Measurements from ENCODE around the gene KISS1.

KISS1 gene

DNA sequence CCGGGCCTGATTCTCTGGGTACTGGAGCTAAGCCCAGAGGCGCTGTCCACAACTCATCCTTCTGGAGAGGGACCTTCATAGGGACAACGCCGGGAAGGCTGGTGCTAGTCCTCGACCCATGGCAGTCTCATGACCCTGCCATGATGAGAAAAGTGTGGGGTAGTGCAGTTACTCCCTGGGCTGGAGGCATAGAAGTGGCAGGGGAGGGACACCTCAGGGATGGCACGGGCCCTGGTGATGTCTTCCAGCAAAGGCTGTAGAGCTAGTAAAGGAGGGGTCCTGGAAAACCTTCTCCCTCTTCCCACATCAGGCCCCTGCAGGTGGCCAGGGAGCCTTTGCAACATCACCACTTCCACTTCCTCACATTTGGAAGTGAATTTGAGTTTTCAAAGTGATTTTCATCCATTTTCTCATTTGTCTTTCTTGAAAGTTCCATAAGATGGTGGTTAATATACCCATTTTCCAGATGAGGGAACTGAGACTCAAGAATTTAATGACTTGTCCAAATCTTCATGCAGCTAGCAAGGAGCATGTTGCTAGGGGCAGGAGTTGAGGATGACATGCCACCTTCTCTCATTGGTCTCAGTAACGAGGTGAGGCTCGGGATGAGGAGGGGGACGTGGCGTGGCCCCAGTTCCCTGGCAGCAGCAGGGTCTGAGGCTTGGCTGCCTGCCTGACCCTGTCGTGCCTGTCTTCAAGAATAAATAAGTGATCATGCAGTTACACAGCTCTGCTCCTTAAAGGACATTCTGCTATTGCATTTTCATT is 20.8 kb upstream of the KISS1 start:
- no peak for DNase-seq

DNA sequence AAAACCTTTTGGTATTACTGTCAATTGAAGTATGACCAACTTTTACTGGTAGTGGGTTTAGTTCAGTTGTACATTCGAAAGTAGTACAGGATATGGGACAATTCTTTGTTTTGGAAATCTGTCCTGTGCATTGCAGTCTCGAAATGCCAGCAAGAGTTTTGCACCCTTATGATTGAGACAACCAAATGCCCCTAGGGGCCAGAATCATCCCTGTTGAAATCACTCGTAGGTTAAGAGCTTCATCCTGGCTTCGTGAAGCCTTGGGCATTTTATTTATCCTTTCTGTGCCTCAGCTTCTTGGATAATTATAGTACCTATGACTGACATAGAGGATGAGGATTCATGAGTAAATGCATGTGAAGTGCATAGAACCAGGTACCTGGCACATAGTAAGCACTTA is 19.9 kb upstream of the KISS1 start:
- DNase-seq, result no peak

DNA sequence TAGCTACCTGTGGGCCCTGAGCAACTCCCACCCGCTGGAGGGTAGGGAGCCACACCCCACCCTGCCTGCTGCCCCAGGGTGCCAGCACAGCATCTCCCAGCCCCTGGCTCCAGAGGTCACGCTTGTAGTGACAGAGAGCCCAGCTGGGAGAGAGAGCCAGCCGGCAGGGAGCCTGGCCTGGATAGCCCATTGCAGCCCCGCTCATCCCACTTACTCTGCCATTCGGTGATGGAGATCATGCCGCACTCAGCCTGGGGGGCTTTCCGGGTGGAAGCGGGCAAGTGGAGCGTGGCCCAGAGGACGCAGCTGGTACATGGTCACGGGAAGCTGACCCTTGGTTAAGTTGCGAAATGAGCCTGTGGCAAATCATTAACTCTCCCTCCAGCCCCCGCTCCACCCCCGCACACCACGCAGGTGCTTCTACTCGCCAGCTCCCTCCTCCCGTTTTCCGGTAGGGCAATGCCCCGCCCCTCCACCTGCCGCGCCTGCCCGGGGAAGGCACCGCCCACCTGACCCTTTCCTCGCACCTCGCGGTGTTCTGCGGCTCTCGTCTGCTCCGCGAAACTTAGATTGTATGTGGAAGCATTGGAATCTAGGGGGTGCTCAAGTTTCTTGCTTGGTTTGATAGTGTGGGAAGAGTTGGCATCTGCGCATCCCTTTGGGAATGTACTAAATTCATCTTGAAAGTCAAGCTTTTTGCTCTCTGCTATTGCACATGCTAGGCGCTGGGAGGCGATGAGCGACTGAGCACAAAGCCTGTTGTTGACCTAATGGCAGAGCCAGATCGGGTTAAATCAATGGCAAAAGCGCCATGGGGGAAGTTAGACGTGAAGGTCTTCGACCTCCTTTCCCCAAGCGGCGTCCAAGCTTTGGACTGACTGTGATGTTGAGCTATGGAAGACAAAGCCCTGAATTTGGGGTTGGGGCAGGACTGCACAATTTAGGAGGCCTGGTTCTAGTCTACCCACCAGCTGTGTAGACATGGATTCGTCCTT is 17.7 kb upstream of the KISS1 start, which contains the start of gene GOLT1A:
TSS of gene GOLT1A (minus strand) at position 321 of the 995 bp plus-strand sequence. CDS start at position 239, 82 bp downstream.
- peak; percentile 79 for DNase-seq

DNA sequence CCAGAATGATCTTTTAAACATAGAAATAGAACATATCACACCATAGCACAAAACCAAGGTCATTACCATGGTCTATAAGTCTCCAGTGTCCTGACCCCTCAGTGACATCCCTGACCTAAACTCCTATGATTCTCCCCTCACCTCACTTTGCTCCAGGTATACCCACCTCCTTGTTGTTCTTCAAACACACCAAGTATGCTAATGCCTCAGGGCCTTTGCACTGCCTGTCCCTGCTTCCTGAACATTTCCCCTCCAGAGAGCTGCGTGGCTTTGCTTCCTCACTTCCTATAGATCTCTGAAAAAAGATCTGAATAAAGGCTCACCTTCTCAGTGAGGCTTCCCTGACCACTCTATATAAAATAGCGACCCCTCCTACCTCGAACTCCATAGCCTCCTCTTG is 16.4 kb upstream of the KISS1 start:
- DNase-seq, result no peak

DNA sequence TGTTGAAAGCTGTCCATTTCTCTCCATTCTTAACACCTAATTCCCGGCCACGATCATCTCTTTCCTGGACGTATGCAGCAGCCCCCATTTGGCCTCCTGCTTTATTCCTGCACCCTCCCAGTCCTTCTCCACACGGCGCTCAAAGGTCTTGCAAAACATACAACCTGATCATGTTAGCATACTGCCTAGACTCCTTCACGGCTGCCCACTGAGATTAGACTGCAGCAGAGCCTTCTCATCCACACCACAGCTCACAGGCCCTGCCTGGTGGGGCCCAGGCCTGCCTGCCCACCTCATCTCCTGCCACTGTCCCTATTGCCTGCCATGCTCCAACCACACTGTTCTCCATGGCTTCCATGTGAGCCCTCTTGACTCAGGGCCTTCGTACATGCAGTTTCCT is 14.8 kb upstream of the KISS1 start:
- no peak for DNase-seq

DNA sequence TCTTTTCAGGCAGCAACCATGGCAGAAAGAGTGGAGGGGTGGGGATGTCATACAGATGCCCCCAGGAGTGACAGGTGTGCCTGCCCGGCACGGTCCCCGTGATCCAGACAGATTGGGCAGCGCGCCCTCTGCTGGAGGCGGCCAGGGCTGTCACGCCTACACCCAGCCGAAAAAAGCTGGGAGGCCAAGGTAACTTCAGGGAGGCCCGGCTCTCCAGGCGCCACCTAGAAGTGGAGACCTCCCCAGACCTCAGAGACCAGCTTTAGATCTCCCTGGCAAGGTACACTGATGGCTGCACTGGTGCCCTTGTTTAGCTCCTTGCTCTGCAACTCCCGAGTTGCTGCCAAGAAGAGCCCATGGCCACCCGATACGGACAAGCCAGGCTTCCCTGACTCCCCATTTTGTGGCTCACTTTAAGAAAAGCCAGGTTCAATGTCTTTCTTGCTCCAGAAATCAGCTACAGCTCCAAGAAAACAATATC is 10.9 kb upstream of the KISS1 start:
- peak; percentile 48 for DNase-seq

DNA sequence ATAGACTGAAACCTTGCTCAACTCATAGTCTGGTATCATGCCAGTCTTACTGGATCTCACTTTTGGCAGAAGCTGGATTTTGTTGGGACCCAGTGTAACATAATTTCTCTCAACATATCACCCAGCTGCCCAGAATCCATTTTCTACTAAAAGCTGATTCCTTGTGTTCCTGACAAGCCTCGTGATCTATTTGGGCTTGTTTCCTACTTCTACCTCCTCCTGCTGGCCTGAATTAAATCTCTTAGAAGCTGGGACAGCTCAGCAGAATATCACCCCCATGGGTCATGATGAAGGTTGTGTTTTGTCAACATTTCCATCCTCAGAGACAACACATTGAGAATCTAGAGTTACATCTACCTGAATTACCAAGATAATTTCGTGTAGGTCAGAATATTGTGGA is 9.8 kb upstream of the KISS1 start:
- no peak for DNase-seq

DNA sequence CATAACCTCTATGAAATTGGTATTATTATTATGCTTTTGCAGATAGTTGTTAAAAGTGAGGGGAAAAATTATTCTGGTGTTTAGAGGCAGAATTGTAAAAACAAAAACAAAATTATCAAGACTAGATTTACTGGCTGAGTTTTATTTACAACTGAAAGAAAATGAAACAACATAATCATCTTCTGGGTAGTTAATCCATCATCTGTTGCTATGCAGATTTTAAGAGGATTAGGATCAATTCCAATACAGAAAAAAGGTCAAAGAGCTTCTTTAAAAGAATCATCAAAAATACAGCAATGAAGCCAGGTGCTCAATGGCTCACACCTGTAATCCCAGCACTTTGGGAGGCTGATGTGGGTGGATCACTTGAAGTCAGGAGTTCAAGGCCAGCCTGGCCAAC is 9.2 kb upstream of the KISS1 start:
- no peak for DNase-seq

DNA sequence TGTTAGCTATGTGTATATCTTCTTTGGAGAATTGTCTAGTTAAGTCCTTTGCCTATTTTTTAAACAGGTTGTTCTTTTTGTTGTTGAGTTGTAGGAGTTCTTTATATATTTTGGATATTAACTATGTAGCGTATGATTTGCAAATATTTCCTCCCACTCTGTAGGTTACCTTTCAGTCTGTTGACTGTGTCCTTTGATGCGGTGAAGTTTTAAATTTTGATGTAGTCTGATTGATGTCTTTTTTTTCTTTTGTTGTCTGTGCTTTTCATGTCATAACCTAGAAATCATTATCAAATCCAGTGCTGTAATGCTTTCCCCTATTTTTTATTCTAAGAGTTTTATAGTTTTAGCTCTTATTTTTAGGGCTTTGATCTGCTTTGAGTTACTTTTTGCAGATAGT is 8.7 kb upstream of the KISS1 start:
- no peak for DNase-seq

DNA sequence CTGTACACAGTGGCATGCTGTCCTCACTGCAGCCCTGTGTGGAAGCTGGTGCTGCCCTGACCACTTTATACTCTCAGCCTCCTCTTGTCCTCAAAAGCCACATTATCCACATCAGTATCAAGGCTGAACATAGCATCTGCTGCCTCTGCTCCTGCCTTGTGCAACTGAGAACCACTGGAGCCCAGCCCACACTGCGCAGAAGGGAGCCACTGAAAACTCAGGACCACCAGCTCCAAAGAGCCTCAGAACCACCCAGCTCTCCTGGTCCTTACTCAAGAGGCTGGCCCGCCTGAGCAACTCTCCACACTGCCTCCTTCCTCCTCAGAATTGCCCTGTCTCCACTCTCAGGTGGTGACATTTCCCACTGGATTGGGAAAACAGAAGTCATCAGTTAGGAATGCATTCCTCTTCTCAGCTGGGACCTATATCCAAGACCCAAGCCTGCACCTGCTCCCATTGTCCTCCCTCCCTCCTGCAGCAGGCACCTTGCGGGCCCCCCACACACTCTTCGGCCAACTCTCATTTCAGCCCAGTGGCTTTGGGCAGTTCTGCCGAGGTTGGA is 7.0 kb upstream of the KISS1 start:
- no peak for DNase-seq

DNA sequence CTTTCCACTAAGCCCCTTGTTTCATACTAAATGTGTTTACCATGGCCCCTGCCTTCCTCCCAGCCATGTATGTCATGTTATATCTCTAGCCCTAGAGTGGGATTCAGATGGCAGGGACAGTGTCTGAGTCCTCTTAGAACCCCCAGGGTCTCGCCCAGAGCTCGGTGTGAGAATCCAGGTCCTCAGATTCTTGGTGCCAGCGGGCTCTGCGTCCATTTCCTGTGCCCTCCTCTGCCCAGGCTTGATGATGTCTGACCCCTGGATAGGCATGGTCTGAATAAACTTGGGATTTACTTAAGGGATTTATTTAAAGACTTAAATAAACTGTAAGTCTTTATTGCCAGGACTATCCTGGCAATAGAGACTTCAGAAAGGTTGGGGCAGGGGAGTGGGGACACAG is 6.2 kb upstream of the KISS1 start:
- DNase-seq, result no peak

DNA sequence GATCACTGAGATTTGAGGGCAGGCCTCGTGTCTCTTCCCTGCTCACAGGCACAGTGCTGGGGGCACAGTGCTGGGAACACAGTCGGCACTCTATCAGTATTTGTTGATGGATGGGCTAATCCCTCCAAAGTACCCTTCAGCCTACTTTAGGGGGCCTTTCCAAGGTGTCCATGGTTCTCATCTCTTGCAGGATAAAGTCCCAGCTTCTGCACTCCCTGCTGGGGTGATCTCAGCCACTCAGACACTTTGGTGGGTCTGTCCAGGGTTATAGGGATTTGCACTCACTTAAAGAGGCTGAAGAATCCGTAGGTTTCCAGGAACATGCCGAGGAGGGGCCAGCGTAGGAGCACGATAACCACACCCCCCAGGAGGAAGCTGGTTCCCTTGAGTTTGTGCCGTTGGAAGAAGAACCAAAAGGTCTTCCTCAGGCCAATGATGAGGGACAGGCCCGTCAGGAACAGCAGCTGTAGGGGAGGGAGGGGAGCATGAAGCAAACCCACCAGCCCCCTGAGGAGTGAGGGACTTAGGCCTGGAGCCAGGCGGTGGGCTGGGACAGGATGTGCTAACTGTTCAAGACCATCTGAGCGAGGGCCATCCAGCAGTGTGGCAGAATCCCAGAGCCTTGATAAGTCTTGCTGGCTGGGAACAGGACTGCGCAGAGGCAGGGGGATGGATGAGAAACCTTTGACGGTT is 5.2 kb upstream of the KISS1 start:
- no peak for DNase-seq

DNA sequence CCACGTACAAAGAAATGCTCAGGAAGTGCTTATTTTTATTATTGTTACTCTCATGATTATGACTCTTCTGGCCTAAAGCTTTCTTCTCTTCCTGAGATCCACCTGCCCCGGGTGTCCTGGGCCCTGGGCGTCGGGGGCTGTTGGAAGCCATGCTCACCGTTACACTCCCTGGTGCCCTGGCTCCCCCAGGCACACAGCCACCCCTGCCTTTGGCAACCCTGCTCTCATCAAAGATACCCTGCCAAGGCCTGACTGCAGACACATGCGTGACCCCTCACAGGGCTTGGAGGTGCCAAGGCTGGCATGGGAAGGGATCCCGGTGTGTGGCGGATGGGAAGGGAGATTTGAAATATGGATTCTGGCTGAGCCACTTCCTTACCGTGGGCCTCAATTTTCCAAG is 3.3 kb upstream of the KISS1 start:
- no peak for DNase-seq

DNA sequence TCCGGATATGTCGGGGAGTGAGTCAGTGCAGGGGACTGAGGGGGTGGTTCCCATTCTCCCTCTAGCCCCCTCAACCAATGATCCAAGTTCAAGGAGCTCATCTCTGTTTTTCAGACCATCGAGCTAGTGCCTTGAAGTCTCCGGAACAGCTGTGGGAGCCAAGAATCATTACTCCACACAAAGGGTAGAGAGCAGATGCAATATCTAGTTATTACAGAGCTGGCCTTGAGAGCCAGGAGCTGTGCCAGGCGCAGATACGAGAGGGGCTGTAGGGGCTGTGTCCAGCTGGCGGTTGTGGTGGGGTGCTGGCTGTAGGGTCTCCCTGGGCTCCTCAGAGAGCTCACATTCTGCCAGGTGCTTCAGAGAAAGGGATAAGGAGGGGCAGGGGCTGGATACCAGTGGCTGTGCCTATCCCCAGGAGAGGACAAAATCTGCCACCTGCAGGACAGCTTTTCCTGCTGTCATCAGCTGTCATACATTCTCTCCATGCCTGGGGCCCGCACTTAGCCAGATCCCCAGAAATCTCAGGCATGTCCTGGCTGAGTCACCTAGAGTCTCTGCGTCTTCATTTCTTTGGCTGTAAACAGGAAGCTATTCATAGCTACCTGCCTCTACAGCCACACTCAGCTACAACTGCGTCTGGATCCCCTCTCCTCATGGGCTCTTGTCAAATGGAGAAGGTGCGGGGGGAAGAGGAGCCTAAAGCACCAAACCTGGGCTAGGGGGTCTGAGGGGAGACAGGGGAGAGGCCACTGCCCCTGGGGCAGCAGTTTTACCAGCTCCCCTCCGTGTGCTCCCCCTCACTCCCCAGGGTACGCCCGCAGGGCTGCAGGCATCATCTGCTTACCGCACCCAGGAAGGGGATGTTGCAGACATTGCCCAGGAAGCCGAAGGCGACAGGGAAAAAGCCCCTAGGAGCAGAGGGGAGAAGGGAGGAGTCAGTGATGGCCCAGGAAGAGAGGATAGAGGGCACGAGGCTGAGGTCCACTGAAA is 2.4 kb upstream of the KISS1 start:
- peak; percentile 70 for DNase-seq

DNA sequence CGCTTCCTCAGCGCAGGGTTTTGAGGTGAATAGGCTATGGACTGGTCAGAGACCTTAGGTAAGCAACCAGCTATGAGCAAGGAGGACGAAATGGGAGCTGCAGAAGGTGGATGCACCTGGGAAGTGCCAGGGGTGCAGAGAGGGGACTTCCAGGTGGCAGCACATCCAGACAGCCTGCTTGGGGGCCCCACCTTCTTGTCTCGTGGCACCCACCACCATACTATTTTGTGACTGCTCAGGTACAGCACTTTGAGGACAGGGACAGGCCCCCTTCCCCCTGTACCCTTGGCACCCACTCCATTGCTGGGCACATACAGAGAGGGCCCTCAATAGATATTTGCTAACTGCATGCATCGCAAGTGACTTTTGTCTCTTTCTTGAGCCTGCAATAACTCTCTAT is 777 bp upstream of the KISS1 start:
- no peak for DNase-seq

DNA sequence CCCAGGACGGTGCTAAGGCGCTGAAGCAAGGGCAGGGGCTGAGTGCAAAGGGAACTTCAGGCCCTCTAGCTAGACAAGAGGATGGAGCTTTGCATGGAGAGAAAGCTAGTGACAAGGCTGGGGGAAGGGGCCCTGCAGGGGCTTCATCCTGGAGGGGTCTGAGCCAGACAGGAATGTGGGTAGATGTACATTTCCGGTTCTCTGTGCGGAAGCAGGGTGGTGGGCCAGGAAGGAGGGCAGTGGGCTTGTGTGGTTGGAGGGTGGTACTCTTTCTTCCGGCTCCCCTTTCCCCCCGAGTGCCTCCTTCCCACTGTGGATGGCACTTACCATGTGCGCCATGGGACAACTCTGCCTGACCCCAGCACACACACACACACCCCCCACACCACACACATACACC is 1.5 kb downstream of the KISS1 start:
- DNase-seq, result no peak

DNA sequence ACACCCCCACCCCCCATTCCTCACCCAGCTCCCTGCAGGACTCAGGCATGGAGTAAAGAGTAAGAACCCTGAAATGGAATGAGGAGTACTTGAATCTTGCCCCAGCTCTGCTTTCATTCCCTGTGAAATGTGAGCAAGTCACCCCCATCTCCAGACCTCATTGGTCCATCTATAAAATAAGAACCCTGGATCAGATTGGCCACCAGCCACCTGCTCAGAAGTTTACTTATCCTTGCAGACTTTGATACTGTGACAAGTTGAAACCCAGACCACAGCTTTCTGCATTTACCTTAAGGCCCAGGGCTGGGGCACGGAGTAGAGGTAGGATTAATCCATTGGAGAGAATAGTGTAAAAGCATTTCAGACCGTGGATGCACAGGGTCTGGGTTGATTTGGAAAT is 2.2 kb downstream of the KISS1 start:
- no peak for DNase-seq

DNA sequence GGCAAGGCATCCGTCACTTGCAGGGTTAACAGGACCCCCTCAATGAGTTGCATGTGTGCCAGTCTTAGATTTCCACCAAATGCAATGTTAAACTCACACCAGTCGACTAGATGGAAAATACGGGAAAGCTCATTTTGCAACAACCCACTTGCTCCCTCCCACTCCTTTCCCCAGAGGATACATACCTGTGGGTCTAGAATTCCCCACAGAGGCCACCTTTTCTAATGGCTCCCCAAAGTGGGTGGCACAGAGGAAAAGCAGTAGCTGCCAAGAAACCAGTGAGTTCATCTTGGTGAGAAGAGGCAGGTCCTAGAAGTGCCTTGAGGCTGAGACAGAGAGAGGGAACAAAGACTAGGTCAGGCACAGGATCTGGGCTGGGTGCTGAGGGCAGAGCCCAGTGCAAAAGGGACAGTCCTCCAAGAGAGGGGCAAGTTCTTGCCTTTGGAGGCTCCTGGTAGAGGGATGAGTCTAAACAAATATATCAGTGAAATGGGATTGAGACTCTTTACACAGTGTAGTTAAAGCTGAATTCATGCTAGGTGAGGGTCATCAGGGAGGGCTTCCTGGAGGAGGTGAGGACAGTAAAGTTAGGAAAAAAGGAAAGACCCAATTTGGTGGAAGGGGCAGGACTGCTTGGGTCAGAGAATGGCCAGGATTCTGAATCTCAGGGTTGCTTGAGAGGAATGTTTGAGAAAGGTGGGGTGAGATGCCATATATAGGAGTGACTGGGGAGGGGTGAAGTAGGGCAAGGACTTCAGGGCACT is 3.5 kb downstream of the KISS1 start:
- DNase-seq, result no peak

DNA sequence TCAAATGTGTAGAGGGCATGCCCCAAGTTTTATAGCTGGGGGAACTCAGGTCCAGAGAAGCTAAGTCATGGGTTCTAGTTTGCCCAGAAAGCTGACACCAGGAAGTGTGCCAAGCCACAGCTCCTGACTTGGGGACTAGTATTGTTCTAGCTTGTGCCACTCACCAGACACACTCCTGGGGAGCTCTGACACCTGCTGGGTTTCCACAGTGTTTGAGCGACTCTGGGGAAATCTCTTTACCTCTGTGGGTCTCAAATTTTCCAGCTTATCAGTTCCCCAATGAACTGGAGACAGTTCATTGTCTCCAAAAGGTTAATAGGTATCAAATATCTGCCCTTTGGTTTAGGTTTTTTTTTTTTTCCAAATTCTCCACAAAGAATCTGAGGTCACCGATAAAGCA is 4.2 kb downstream of the KISS1 start:
- DNase-seq, result peak; percentile 48

DNA sequence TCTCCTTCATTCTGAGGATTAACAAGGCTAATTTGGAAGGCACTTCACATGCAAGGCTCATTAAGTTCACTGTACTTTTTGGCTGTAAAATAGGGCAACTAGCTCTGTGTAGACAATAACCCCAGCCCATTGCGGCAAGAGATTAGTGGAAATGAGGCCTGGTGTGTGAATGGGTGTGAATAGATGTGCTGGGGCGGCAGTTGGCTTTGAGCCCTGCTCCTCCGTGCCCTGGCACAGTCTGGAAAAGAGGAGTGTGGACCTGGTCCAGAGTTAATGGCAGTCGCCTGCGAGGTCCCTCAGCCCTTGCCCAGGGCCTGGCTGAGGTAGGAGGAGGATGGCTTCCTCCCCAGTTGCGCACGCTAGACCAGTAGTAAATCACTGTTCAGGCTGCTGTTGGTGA is 4.8 kb downstream of the KISS1 start:
- peak; percentile 91 for DNase-seq

Data from NCI-H1092 treated with DMSO at 0.1 percent for 48 hours (cell line).